ENCODE measurements around the gene RHEX.
"Not testable (repeated sequence)": the region's sequence is repeated elsewhere in the genome, so short reads cannot be mapped to it uniquely, and the experiment has no call there.

The RHEX gene

DNA sequence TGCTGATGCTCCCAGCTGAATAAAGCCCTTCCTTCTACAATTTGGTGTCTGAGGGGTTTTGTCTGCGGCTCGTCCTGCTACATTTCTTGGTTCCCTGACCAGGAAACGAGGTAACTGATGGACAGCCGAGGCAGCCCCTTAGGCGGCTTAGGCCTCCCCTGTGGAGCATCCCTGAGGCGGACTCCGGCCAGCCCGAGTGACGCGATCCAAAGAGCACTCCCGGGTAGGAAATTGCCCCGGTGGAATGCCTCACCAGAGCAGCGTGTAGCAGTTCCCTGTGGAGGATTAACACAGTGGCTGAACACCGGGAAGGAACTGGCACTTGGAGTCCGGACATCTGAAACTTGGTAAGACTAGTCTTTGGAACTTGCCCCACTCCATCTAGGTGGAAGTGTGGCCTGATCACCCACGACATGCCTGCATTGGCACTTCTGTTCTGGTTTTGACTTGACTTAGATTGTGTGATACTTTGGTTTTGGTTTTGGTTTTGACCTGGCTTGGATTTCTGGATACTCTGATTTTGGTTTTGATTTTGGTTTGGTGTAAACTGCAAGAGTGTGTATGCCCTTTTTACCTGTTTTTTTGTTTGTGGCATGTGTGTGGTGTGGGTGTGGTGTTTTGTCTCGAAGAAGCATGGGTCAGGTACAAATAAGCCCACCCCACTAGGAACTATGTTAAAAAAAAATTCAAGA, at the start of gene RHEX:
Gene RHEX, plus strand, starts transcription at position 255 of the 692 bp plus-strand sequence. CDS start 44,656 bp downstream, outside the sequence.
- FAIRE-seq; DNase-seq (ENCODE audit: low spot score): not testable (repeated sequence)

- DNase-seq (ENCODE audit: low spot score) (no peak), FAIRE-seq (no peak)
These were observed 48.8 kb upstream of the RHEX start for GRCh38 chr1:206003854-206004800.

- no peak for FAIRE-seq
- DNase-seq (ENCODE audit: low spot score) = no peak
These were observed 48.1 kb upstream of the RHEX start for GRCh38 chr1:206004826-206005225.

DNA sequence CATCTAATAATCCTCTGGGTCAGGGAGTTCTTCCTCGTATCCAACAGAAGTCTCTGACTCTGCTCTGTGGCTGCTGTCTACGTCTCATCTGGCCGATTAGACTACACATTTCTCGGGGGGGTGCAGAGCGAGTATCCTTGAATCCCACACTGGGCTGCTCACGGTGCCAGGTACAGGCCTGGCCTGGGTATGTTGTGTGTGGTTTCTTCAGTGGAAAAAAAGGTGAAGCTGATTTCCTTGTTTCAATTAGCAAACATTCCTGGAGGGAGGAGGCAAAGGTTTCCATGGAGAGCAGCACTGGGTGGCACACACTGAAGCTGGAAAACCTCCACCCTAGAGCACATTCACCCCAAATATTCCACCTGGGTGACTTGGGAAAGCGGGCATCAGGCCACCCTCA, 47.7 kb upstream of the RHEX start:
- DNase-seq (ENCODE audit: low spot score) (no peak), FAIRE-seq (no peak)

DNA sequence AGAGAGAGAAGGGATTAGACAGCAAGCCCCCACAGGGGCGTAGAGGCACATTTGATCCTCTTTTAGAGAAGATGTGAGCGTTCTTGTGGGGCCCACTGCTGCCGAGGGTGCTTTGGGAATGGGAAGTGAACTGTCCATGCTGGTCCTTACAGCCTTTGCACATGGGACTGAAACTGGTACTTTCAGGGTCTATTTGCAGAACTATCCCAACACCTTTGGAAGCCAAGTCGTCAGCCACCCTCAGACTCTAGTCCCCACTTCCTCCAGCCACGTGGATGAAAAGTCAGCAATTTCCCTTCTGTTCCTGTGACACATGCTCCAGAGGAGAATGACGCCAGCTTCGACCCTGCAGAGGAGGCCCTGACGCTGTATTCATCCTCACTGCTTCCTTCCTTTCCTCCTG, 47.2 kb upstream of the RHEX start:
- FAIRE-seq (no peak), DNase-seq (ENCODE audit: low spot score) (no peak)

DNA sequence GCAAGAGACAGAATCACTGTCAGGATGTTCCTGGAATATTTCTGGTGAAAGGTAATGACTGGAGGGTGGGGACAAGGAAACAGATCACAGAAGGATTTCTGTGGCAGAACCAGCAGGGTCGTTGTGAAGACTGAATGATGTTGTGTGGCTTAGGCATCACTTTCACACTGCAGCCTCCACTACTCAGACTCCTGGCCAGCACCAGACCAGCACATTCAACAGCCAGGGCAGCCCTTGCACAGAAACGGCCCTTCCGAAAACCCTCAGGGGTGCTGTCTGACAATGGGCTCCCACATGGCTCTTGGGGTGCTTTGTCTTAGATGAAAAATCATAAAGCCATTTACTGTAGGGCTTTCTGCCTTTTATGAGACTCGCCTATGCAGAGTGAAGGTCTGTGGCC, 46.0 kb upstream of the RHEX start:
- DNase-seq (ENCODE audit: low spot score) (no peak), FAIRE-seq (no peak)

DNA sequence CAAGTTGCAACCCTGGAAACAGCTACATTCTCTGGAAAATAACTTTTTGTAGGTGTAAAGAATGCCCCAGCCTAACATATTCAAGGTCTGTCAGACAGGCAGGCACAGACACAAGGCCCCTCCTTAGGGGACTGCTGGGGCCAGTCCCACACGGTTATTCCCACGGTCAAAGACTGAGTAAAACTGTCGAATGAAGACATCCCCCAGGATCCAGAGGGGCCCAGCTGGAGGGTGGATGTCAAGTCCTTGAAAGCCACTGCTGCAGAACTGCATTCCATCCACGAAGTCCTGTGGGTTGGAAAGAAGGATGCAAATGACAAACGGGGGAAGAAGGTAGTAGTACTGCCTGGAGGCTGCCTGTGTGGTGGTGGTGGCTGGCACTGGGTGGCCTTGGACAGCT, 42.9 kb upstream of the RHEX start:
- DNase-seq (ENCODE audit: low spot score) (no peak), FAIRE-seq (no peak)

DNA sequence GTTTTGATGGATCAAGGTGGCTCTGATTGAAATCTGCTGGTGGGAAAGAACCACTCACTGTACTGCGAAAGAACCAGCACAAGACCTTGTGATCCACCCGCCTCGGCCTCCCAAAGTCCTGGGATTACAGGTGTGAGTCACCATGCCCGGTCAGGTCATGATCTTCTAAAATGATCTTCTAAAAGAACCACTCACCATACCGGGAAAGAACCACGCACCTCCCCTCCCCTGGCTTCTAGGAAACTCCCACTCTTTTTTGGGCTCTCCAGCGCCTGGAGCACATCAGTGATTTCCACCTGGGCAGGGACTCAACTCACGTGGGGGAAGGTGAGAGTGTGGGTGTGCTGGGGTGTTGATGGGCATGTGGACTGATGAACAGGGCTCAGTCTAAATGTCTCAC, 41.9 kb upstream of the RHEX start:
- FAIRE-seq (no peak), DNase-seq (ENCODE audit: low spot score) (no peak)

DNA sequence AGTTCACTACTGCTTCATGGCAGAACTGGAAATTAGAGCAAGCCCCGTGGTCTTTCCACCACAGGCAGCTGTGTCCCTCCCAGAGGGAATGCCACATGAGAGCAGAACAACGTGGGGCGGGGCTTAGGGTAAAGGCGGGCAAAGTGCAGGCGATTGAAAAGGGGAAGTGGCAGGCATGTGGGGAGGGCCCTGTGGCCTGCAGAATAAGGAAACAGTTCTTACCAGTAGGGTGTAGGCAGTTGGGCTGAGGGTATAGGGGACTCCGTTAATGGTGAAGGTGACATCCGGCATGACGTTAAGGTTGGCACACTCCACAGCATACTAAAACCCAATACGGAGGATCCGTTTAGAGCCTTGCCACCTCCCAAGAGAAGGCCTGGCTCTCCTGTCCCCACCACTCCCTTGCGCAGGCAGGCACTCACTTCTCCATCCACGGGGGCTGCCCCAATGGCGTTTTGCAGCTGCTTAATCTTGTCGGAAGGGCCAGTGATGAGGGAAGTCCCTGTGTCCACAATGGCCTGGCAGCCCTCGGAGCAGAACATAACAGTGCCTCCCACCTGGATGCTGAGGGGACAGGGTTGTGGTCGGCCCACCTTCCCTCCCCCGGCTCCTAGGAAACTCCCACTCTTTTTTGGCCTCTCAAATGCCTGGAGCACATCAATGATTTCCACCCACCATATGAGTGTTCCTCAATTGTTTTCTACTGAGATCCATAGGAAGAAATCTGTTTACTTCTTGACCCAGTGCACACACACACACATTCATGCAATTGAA, 40.7 kb upstream of the RHEX start:
- DNase-seq (ENCODE audit: low spot score) = no peak
- FAIRE-seq = no peak

DNA sequence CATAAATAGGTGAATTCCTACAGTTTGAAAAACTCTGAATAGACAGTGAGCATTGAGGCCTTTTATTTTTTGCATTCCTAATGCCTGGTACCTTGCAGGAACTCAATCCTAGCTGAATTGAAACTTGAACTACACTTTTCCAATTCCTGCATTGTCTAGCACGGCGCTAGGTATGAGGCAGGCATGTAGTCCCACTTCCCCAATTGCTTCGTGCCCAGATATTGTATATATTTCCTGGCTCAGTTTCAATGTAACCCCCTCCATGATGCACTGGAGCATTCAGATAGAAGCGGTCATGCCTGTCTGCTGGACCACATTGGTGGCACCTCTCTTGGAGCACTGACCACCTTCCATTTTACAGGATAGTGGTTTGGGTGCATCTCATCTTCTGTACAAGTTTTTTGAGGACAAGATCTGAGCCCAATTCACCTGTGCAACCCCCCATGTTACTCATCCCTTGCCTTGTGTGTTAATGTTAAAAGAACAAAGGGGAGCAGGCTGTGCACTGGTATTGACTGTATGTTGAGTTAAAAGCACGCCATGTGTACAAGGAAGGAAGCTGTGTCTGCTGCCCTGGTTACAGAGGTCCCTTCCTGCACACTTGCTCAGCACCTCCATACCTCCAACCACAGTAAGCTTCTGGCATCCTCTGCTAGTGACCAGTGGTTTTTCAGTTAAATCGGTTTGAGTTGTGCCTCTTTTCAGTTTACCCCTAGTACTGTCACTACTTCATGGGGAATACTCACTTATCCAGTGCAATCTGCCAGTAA, 39.8 kb upstream of the RHEX start:
- no peak for FAIRE-seq
- no peak for DNase-seq (ENCODE audit: low spot score)

DNA sequence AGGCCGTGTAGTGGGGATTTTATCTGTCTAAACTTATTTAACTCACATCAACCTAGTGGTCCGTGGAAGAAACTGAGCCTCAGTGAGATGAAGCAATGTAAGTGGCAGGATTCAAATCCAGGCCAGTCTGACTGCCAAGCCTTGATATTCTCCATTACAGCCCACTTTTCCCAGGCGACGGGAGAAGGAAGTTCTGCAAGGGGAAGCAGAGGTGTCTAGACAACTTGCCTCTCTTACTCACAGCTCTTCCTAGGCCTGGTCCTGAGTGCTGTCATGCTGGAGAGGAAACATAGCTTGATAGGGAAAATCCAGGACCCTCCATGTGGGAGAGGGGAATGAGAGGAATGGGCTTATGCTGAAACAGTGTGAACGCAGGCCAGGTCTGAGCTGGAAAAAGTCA, 38.4 kb upstream of the RHEX start:
- DNase-seq (ENCODE audit: low spot score) (no peak), FAIRE-seq (no peak)

GRCh38 chr1:206015071-206015470, 37.9 kb upstream of the RHEX start:
- DNase-seq (ENCODE audit: low spot score) = no peak
- no peak for FAIRE-seq

- no peak for FAIRE-seq
These were observed 32.5 kb upstream of the RHEX start for GRCh38 chr1:206020393-206021007.

GRCh38 chr1:206021008-206021625, 31.9 kb upstream of the RHEX start:
- DNase-seq (ENCODE audit: low spot score) = no peak
- FAIRE-seq = no peak

More at GRCh38 chr1:206020393-206021007, 32.5 kb upstream of the RHEX start:
- DNase-seq (ENCODE audit: low spot score) = no peak

- no peak for FAIRE-seq
- peak; percentile 52 for DNase-seq (ENCODE audit: low spot score)
These were observed 31.2 kb upstream of the RHEX start for GRCh38 chr1:206021626-206022365.

- no peak for FAIRE-seq
- no peak for DNase-seq (ENCODE audit: low spot score)
These were observed 30.2 kb upstream of the RHEX start for GRCh38 chr1:206022766-206023165.

DNA sequence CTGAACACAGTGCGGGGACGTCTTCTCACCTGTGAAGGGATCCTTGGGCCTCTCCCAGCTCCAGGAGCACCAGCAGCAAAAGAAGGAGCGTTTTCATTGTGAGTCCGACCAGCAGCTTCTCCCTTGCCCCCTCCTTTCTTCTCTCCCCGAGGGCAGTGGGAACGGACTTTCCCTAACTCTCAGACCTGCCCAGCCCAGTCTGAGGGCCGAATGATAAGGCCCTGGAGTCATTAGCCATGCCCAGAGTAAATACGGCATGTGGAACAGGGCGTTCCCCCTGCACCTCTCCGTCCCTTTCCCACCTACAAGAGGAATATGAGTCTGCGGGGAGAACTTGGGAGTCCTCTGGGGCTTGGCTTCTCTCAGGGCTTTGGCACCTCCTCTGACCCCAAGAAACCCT, 29.3 kb upstream of the RHEX start, which contains the start of gene CTSE:
Gene CTSE, minus strand, starts transcription at position 201 of the 400 bp plus-strand sequence. Its CDS starts 104 bp downstream, at position 97.
- no peak for FAIRE-seq

GRCh38 chr1:206025283-206025820, 27.6 kb upstream of the RHEX start:
- DNase-seq (ENCODE audit: low spot score) = no peak
- no peak for FAIRE-seq

More for the DNA sequence above, 29.3 kb upstream of the RHEX start, which contains the start of gene CTSE:
- no peak for DNase-seq (ENCODE audit: low spot score)

DNA sequence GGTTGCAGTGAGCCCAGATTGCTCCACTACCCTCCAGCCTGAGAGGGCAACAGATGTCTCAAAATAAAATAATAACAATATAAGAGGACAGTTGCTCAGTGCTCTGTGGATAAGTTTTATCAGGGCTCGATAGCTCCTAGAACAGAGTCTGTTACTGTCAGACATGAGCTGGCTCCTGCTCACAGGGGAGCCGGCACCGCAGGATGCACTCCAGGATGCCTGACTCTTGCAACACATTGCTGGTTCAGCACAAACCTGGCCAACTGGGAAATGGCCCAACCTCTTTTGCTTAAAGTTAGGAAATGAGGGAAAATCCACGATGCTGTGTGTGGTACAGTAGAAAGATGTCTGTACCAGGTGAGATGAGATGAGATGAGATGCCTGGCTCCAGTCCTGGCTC, 23.5 kb upstream of the RHEX start:
- DNase-seq (ENCODE audit: low spot score) (no peak), FAIRE-seq (no peak)

All from urothelium cell line (cell line).